ENCODE data around the gene PCDHB15. TPM values are rescaled to one million over a fixed set of nuclear protein-coding genes. Genes with fewer than 3 reads are reported as not detected.

Gene PCDHB15
- polyA plus RNA-seq, 1 donor from 2014 or later = 11.2 TPM

- no peaks in the 10 kb centered on the region for H3K79me2 ChIP-seq (replicated peaks; ENCODE audit: insufficient read depth, low read length)
- H3K9ac ChIP-seq (ENCODE audit: low read length) = no peak overlapping the region
- H2AFZ ChIP-seq (ENCODE audit: low read depth, low read length) = no peak overlapping the region
- H3F3A ChIP-seq (ENCODE audit: insufficient read depth, low read length, poor library complexity, severe bottlenecking) = no peaks in the 10 kb centered on the region
- no peak overlapping the region for H3K27ac ChIP-seq (ENCODE audit: low read length)
- peaks cover 27% of the 10 kb centered on the region for H3K9me3 ChIP-seq (ENCODE audit: low read length)
- H3K9me2 ChIP-seq (ENCODE audit: insufficient read depth, low read length) = no peaks in the 10 kb centered on the region
- H3K36me3 ChIP-seq (ENCODE audit: insufficient read depth, low read length) = no peaks in the 10 kb centered on the region
- no peak overlapping the region for H3K4me3 ChIP-seq (ENCODE audit: low read length)
- H3K4me2 ChIP-seq (ENCODE audit: low read length) = no peak overlapping the region
- no peaks in the 10 kb centered on the region for H4K20me1 ChIP-seq (ENCODE audit: insufficient read depth)
- TF ChIP-seq REST (IDR thresholded peaks at IDR 0.05; ENCODE audit: borderline replicate concordance) (no peak), MXI1 (conservative IDR thresholded peaks at IDR 0.05; ENCODE audit: poor library complexity, severe bottlenecking) (no peak), EP300 (conservative IDR thresholded peaks at IDR 0.05; ENCODE audit: poor library complexity, severe bottlenecking) (no peak), SMC3 (conservative IDR thresholded peaks at IDR 0.05; ENCODE audit: poor library complexity) (no peak), TAF1 (IDR thresholded peaks at IDR 0.05; ENCODE audit: low read depth) (no peak), EZH2 (IDR thresholded peaks at IDR 0.05; ENCODE audit: borderline replicate concordance, insufficient read depth, low read length, poor library complexity, severe bottlenecking) (no peak), RAD21 (conservative IDR thresholded peaks at IDR 0.05) (no peak), POLR2AphosphoS5 (IDR thresholded peaks at IDR 0.05) (no peak), CTCF (IDR thresholded peaks at IDR 0.05; ENCODE audit: poor library complexity, severe bottlenecking) (no peak)
- no peaks in the 10 kb centered on the region for H3K27me3 ChIP-seq (ENCODE audit: insufficient read depth, low read depth, low read length)
These were observed 24.0 kb downstream of the PCDHB15 start for GRCh38 chr5:141269195-141269594.

- H2AFZ ChIP-seq (ENCODE audit: low read depth, low read length) = no peak overlapping the region
- H3K36me3 ChIP-seq (ENCODE audit: insufficient read depth, low read length) = no peaks in the 10 kb centered on the region
- TF ChIP-seq MXI1 (conservative IDR thresholded peaks at IDR 0.05; ENCODE audit: poor library complexity, severe bottlenecking) (no peak), EZH2 (IDR thresholded peaks at IDR 0.05; ENCODE audit: borderline replicate concordance, insufficient read depth, low read length, poor library complexity, severe bottlenecking) (no peak), POLR2AphosphoS5 (IDR thresholded peaks at IDR 0.05) (no peak), EP300 (conservative IDR thresholded peaks at IDR 0.05; ENCODE audit: poor library complexity, severe bottlenecking) (no peak), CTCF (IDR thresholded peaks at IDR 0.05; ENCODE audit: poor library complexity, severe bottlenecking) (no peak), TAF1 (IDR thresholded peaks at IDR 0.05; ENCODE audit: low read depth) (no peak), SMC3 (conservative IDR thresholded peaks at IDR 0.05; ENCODE audit: poor library complexity) (no peak), RAD21 (conservative IDR thresholded peaks at IDR 0.05) (no peak), REST (IDR thresholded peaks at IDR 0.05; ENCODE audit: borderline replicate concordance) (no peak)
- no peak overlapping the region for H3K4me2 ChIP-seq (ENCODE audit: low read length)
- no peaks in the 10 kb centered on the region for H3K9me2 ChIP-seq (ENCODE audit: insufficient read depth, low read length)
- no peak overlapping the region for H3K9ac ChIP-seq (ENCODE audit: low read length)
- peaks cover 22% of the 10 kb centered on the region for H3K9me3 ChIP-seq (ENCODE audit: low read length)
- no peak overlapping the region for H3K4me3 ChIP-seq (ENCODE audit: low read length)
- no peak overlapping the region for H3K27ac ChIP-seq (ENCODE audit: low read length)
- H3K79me2 ChIP-seq (replicated peaks; ENCODE audit: insufficient read depth, low read length) = no peaks in the 10 kb centered on the region
- no peaks in the 10 kb centered on the region for H4K20me1 ChIP-seq (ENCODE audit: insufficient read depth)
- no peaks in the 10 kb centered on the region for H3F3A ChIP-seq (ENCODE audit: insufficient read depth, low read length, poor library complexity, severe bottlenecking)
- H3K27me3 ChIP-seq (ENCODE audit: insufficient read depth, low read depth, low read length) = no peaks in the 10 kb centered on the region
These were observed 27.7 kb downstream of the PCDHB15 start for GRCh38 chr5:141272906-141273305.
